Measurements from ENCODE around the gene SGMS1. TPM values are rescaled to one million over a fixed set of nuclear protein-coding genes. Genes with fewer than 3 reads are reported as not detected.

The SGMS1 gene
- total RNA-seq, 3 donors from 2014 or later (not counting 1 experiment from before 2014, with no cell fraction given): 24.5 to 32.7 (median 30.4) TPM

DNA sequence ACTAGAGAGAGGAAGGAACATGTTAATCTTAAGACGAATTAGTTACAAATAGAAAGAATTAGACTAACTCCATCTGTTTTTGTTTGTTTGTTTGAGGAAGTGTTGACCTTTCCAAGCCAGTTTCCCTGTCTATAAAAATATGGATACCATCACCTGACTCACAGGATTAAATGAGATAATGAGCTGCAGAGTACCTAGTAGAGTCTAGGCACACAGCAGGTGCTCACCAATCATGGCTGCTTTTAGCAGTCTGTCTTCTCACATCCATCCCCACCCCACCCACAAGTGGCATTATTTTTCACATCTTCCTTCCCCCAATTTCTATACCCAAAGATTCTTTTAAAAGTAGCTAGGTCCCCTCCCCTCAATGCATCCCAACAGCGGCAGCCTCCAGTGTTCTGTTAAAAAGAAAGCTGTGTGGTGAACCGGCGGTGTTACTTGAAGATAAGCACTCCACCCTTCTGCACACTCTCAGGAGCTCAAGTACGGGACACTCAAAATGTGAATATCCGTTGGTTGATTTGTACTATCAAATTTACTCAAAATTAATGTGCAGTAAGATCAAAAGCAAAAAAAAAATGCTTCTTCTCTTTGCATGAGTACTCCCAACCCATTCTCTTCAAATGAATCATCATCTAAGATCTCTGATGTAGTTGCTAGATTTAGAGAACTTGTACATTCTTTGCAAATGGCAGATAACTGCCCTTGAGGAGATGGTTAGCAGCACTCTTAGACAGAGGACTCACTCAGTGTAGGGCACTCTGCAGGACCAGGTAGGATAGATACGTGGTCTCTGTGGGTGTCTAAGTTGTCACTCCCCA, 227.1 kb downstream of the SGMS1 start:
- no peak overlapping the region for H3K27ac ChIP-seq (ENCODE audit: low read length)
- H3K27me3 ChIP-seq (ENCODE audit: control insufficient read depth, insufficient read depth, low read length): no peaks in the 10 kb centered on the region
- H3K4me3 Mint-ChIP-seq: no peak overlapping the region
- DNase-seq: no peak
- no peaks in the 10 kb centered on the region for H3K36me3 Mint-ChIP-seq
- intact Hi-C loops (cut with micrococcal nuclease): no loop called here
- 70% methylated on average over 1 of the region's 7 CpGs for WGBS (ENCODE audit: insufficient coverage)
- no peaks in the 10 kb centered on the region for H3K9me3 ChIP-seq (ENCODE audit: control insufficient read depth, insufficient read depth, low read length)
- H3K9me3 Mint-ChIP-seq: no peaks in the 10 kb centered on the region
- no peaks in the 10 kb centered on the region for H3K4me1 ChIP-seq (ENCODE audit: control insufficient read depth, insufficient read depth, low read length)
- no peaks in the 10 kb centered on the region for H3K36me3 ChIP-seq (ENCODE audit: control insufficient read depth, insufficient read depth, low read length)
- no peak overlapping the region for H3K4me3 ChIP-seq (ENCODE audit: low read length)
- peaks cover 45 to 54% of the 10 kb centered on the region in 2 donors for H3K4me1 Mint-ChIP-seq
- TF ChIP-seq, protein P1, sequence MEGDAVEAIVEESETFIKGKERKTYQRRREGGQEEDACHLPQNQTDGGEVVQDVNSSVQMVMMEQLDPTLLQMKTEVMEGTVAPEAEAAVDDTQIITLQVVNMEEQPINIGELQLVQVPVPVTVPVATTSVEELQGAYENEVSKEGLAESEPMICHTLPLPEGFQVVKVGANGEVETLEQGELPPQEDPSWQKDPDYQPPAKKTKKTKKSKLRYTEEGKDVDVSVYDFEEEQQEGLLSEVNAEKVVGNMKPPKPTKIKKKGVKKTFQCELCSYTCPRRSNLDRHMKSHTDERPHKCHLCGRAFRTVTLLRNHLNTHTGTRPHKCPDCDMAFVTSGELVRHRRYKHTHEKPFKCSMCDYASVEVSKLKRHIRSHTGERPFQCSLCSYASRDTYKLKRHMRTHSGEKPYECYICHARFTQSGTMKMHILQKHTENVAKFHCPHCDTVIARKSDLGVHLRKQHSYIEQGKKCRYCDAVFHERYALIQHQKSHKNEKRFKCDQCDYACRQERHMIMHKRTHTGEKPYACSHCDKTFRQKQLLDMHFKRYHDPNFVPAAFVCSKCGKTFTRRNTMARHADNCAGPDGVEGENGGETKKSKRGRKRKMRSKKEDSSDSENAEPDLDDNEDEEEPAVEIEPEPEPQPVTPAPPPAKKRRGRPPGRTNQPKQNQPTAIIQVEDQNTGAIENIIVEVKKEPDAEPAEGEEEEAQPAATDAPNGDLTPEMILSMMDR (IDR thresholded peaks at IDR 0.05): no peak
- peak in 1 of 3 donors; percentile 37 for ATAC-seq
- peak overlapping the region in 1 of 2 donors; percentile 65 for H3K27ac Mint-ChIP-seq
- H3K27me3 Mint-ChIP-seq (ENCODE audit: low read depth in 2 of 2): no peaks in the 10 kb centered on the region

DNA sequence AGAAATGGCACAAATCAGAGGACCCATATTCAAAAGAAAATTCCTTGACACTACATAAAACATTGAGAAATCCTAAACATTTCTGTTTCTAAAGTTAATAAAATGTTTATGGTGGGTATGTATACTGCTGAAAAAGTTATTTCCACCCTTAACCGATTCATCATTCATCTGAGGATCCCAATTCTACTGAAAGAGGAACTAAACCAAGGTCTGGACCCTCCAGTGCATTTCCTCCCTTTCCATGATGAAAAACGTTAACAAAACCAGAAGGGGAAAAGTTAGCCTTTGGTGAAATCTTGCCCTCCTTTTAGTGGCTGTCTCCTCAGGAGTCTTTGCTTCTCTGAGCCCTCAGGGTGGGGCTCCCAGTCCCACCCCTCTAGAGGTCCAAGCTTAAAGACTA, 227.9 kb downstream of the SGMS1 start:
- H3K27ac Mint-ChIP-seq: peak overlapping the region in 1 of 2 donors; percentile 65
- Histone ChIP-seq H3K27me3 (ENCODE audit: control insufficient read depth, insufficient read depth, low read length) (no peaks in the 10 kb centered on the region), H3K27ac (ENCODE audit: low read length) (no peak overlapping the region), H3K4me3 (ENCODE audit: low read length) (no peak overlapping the region), H3K9me3 (ENCODE audit: control insufficient read depth, insufficient read depth, low read length) (no peaks in the 10 kb centered on the region), H3K36me3 (ENCODE audit: control insufficient read depth, insufficient read depth, low read length) (no peaks in the 10 kb centered on the region), H3K4me1 (ENCODE audit: control insufficient read depth, insufficient read depth, low read length) (no peaks in the 10 kb centered on the region)
- intact Hi-C loops (cut with micrococcal nuclease): no loop called here
- no peak for DNase-seq
- no peaks in the 10 kb centered on the region for H3K36me3 Mint-ChIP-seq
- peaks cover 39 to 47% of the 10 kb centered on the region in 2 donors for H3K4me1 Mint-ChIP-seq
- no peak for ATAC-seq
- TF ChIP-seq, protein P1 (IDR thresholded peaks at IDR 0.05): no peak
- H3K27me3 Mint-ChIP-seq (ENCODE audit: low read depth in 2 of 2): no peaks in the 10 kb centered on the region
- no peaks in the 10 kb centered on the region for H3K9me3 Mint-ChIP-seq
- WGBS (ENCODE audit: insufficient coverage): 33% methylated on average over 2 of the region's 2 CpGs
- H3K4me3 Mint-ChIP-seq: no peak overlapping the region

DNA sequence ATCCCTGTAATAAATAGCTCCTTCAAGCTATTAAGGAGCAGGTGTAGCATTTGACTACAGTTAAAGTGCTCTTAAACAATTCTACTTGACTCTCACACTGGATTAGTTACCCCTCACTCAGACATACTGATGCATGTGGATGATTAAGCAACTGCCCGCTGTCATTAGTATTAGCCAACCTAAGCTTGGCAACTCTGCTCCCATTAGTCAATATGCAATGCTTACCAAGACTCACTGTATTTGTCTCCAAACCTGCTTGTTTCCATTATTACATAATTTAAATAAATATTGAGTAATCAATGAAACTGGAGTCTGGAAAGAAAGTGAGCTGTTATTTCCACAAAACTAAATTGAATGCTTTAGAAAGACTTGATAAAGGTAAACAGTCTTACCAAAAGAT, 228.5 kb downstream of the SGMS1 start:
- intact Hi-C loops (cut with micrococcal nuclease): no loop called here
- H3K27me3 Mint-ChIP-seq (ENCODE audit: low read depth in 2 of 2): no peaks in the 10 kb centered on the region
- ATAC-seq (no peak), DNase-seq (no peak)
- no peaks in the 10 kb centered on the region for H3K27me3 ChIP-seq (ENCODE audit: control insufficient read depth, insufficient read depth, low read length)
- H3K9me3 ChIP-seq (ENCODE audit: control insufficient read depth, insufficient read depth, low read length): no peaks in the 10 kb centered on the region
- H3K4me1 ChIP-seq (ENCODE audit: control insufficient read depth, insufficient read depth, low read length): no peaks in the 10 kb centered on the region
- no peak overlapping the region for H3K4me3 Mint-ChIP-seq
- H3K36me3 Mint-ChIP-seq: no peaks in the 10 kb centered on the region
- H3K27ac ChIP-seq (ENCODE audit: low read length): no peak overlapping the region
- WGBS (ENCODE audit: insufficient coverage): 82% methylated on average over 1 of the region's 1 CpG
- peaks cover 39 to 47% of the 10 kb centered on the region in 2 donors for H3K4me1 Mint-ChIP-seq
- no peaks in the 10 kb centered on the region for H3K36me3 ChIP-seq (ENCODE audit: control insufficient read depth, insufficient read depth, low read length)
- H3K4me3 ChIP-seq (ENCODE audit: low read length): no peak overlapping the region
- H3K27ac Mint-ChIP-seq: no peak overlapping the region
- no peaks in the 10 kb centered on the region for H3K9me3 Mint-ChIP-seq
- TF ChIP-seq, protein P1 (IDR thresholded peaks at IDR 0.05): no peak
